PC-3 (cell line): ENCODE measurements around the gene C7orf33. TPM values are rescaled to one million over a fixed set of nuclear protein-coding genes. Genes with fewer than 3 reads are reported as not detected.

Source experiments
- ATAC-seq: fragments of 200-7000 bp; cut with Tn5 transposase; 2 replicates; pipeline ENCODE4 v1.9.1; 2020; ENCODE audit warnings: mild to moderate bottlenecking, moderate library complexity
- BruUV-seq: library from RNA; stranded (reverse); fragments of 400-500 nt; replicated peaks from 2 replicates; lab custom pipeline; 2021; lab: Mats Ljungman, UMichigan
- CTCF ChIA-PET: fragments of 300-600 bp; sonication (Branson Sonifier 250); formaldehyde crosslinking; loops from one replicate; lab custom pipeline; 2022; ENCODE audit warnings: antibody characterized with exemption; lab: Charles Lee
- POLR2A ChIA-PET: fragments of 300-600 bp; sonication (Branson Sonifier 250); formaldehyde crosslinking; loops from one replicate; lab custom pipeline; 2022; ENCODE audit warnings: antibody characterized with exemption; ENCODE audit not compliant: unreplicated experiment; lab: Charles Lee
- DNase-seq: peaks from one replicate; pipeline ENCODE4 v3.0.0-alpha.2; 2015
- H2AFZ ChIP-seq: fragments of 300-600 bp; sonication (generic); 2 replicates; pipeline ENCODE4 v1.6.0; 2016; ENCODE audit warnings: antibody characterized with exemption, low read length
- H3F3A ChIP-seq: fragments of 300-600 bp; sonication (generic); one replicate; pipeline ENCODE4 v1.6.0; 2017; ENCODE audit warnings: antibody characterized with exemption, low read length, control low read depth, mild to moderate bottlenecking; ENCODE audit not compliant: unreplicated experiment
- H3K27ac ChIP-seq: fragments of 300-600 bp; sonication (generic); 2 replicates; pipeline ENCODE4 v1.5.1; 2016; ENCODE audit warnings: mild to moderate bottlenecking, low read length
- H3K27me3 ChIP-seq: fragments of 300-600 bp; sonication (generic); 2 replicates; pipeline ENCODE4 v1.6.1; 2016; ENCODE audit warnings: low read length, mixed read lengths
- H3K36me3 ChIP-seq: fragments of 300-600 bp; sonication (generic); 2 replicates; pipeline ENCODE4 v1.6.1; 2016; ENCODE audit warnings: low read depth, mixed run types, low read length, mixed read lengths
- H3K4me1 ChIP-seq: fragments of 300-600 bp; sonication (generic); 2 replicates; pipeline ENCODE4 v1.5.1; 2016; ENCODE audit warnings: low read length; ENCODE audit not compliant: insufficient read depth
- H3K4me2 ChIP-seq: fragments of 300-600 bp; sonication (generic); 2 replicates; pipeline ENCODE4 v1.6.0; 2016; ENCODE audit warnings: low read length
- H3K4me3 ChIP-seq: fragments of 300-600 bp; sonication (generic); 2 replicates; pipeline ENCODE4 v1.5.1; 2016; ENCODE audit warnings: mild to moderate bottlenecking, low read length, mixed read lengths
- H3K79me2 ChIP-seq: fragments of 300-600 bp; sonication (generic); 2 replicates; pipeline ENCODE4 v1.6.1; 2017; ENCODE audit warnings: low read length, mixed read lengths
- H3K9ac ChIP-seq: fragments of 300-600 bp; sonication (generic); 2 replicates; pipeline ENCODE4 v1.6.0; 2016; ENCODE audit warnings: mild to moderate bottlenecking, low read length
- H3K9me2 ChIP-seq: fragments of 300-600 bp; sonication (generic); replicated peaks from 2 replicates; pipeline ENCODE4 v1.6.1; 2016; ENCODE audit warnings: mixed run types, low read length, mixed read lengths
- H3K9me3 ChIP-seq: fragments of 300-600 bp; sonication (generic); 2 replicates; pipeline ENCODE4 v1.6.1; 2016; ENCODE audit warnings: low read length, mixed read lengths
- H4K20me1 ChIP-seq: fragments of 300-600 bp; sonication (generic); 2 replicates; pipeline ENCODE4 v1.6.1; 2016; ENCODE audit warnings: low read length, mixed read lengths
- EZH2 ChIP-seq: fragments of 300-600 bp; sonication (generic); IDR thresholded peaks from one replicate; pipeline ENCODE4 v1.6.1; 2017; ENCODE audit warnings: antibody characterized with exemption, mild to moderate bottlenecking, low read length; ENCODE audit not compliant: unreplicated experiment
- EZH2phosphoT487 ChIP-seq: fragments of 300-600 bp; sonication (generic); IDR thresholded peaks from 2 replicates; pipeline ENCODE4 v1.6.1; 2018; ENCODE audit warnings: mild to moderate bottlenecking, antibody characterized with exemption, low read length, borderline replicate concordance
- intact Hi-C: fragments of 100-400 bp; cut with micrococcal nuclease; formaldehyde crosslinking; loops from 2 replicates; pipeline ENCODE4 v1.9.0; 2023
- total RNA-seq: library from RNA; depleted of rRNA; stranded (reverse); fragments of >200 nt; gene quantifications from 2 replicates; pipeline ENCODE4 v1.2.3, GENCODE V29; 2014
- TF ChIP-seq, protein P1 (sequence below): fragments of 300-600 bp; sonication (generic); conservative IDR thresholded peaks from 2 replicates; pipeline ENCODE4 v1.5.1; 2017; ENCODE audit warnings: antibody characterized with exemption, low read depth, mild to moderate bottlenecking, low read length

C7orf33 gene
- total RNA-seq, 1 experiment from 2014 or later = not detected

DNA sequence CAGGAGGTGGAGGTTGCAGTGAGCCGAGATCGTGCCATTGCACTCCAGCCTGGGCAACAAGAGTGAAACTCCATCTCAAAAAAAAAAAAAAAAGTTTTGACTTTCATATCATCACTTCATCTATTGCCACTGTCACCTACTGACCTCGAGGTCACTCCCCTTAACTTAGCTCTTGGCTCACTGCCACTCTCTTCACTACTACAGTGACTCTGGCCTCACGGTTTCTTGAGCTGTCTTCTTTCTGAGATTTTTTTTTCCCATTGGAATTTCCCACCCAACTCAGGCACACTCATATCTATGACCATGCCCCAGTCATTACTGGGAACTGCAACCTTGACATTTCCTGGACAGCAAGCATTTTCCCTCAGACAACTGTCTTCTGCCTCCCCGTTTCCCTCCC lies 42.6 kb upstream of the C7orf33 start:
- Histone ChIP-seq H3K9me2 (no peaks in the 10 kb centered on the region), H3K4me3 (no peak overlapping the region), H3F3A (no peaks in the 10 kb centered on the region), H4K20me1 (no peaks in the 10 kb centered on the region), H3K27ac (no peak overlapping the region), H3K27me3 (peaks cover 14% of the 10 kb centered on the region), H2AFZ (no peak overlapping the region), H3K9ac (no peak overlapping the region), H3K79me2 (no peaks in the 10 kb centered on the region), H3K36me3 (no peaks in the 10 kb centered on the region), H3K4me1 (no peaks in the 10 kb centered on the region), H3K9me3 (no peaks in the 10 kb centered on the region), H3K4me2 (no peak overlapping the region)
- no peak for ATAC-seq
- ChIA-PET POLR2A (no interaction called here), CTCF (no interaction called here)
- intact Hi-C loops = no loop called here
- no peak for DNase-seq
- no TSS peak for BruUV-seq
- TF ChIP-seq EZH2phosphoT487 = no peak
- TF ChIP-seq, protein P1, sequence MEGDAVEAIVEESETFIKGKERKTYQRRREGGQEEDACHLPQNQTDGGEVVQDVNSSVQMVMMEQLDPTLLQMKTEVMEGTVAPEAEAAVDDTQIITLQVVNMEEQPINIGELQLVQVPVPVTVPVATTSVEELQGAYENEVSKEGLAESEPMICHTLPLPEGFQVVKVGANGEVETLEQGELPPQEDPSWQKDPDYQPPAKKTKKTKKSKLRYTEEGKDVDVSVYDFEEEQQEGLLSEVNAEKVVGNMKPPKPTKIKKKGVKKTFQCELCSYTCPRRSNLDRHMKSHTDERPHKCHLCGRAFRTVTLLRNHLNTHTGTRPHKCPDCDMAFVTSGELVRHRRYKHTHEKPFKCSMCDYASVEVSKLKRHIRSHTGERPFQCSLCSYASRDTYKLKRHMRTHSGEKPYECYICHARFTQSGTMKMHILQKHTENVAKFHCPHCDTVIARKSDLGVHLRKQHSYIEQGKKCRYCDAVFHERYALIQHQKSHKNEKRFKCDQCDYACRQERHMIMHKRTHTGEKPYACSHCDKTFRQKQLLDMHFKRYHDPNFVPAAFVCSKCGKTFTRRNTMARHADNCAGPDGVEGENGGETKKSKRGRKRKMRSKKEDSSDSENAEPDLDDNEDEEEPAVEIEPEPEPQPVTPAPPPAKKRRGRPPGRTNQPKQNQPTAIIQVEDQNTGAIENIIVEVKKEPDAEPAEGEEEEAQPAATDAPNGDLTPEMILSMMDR = no peak
- no peak for TF ChIP-seq EZH2

DNA sequence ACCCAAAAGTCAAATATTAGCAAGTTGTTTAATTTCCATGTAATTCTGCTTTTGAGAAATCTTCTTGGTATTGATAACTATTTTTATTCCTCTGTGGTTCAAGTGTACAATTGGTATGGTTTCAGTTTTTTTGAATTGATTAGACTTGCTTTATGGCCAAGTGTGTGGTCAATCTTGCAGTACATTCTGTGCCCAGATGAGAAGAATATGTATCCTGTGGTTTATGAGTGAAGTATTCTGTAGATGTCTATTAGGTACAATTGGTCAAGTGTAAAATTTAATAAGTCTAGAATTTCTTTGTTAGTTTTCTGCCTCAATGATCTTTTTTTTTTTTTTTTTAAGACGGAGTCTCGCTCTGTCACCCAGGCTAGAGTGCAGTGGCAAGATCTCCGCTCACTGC lies 36.6 kb upstream of the C7orf33 start:
- Histone ChIP-seq H3K79me2 (no peaks in the 10 kb centered on the region), H3K9me2 (no peaks in the 10 kb centered on the region), H2AFZ (no peak overlapping the region), H3K27me3 (peaks cover 29% of the 10 kb centered on the region), H3F3A (no peaks in the 10 kb centered on the region), H4K20me1 (no peaks in the 10 kb centered on the region), H3K36me3 (no peaks in the 10 kb centered on the region), H3K9me3 (no peaks in the 10 kb centered on the region), H3K9ac (no peak overlapping the region), H3K4me3 (no peak overlapping the region), H3K4me2 (no peak overlapping the region), H3K4me1 (no peaks in the 10 kb centered on the region), H3K27ac (no peak overlapping the region)
- ChIA-PET CTCF (interaction anchor here (0.6 kb wide), 1 partner anchor 356 kb away, joined by 3 read pairs; no protein-coding TSS in a partner anchor), POLR2A (no interaction called here)
- ATAC-seq (no peak), DNase-seq (no peak)
- TF ChIP-seq EZH2 (no peak), EZH2phosphoT487 (no peak)
- TF ChIP-seq, protein P1 = no peak
- no TSS peak for BruUV-seq
- intact Hi-C loops = no loop called here

GRCh38 chr7:148556892-148557291 lies 33.7 kb upstream of the C7orf33 start:
- Histone ChIP-seq H3K4me2 (peak overlapping the region; percentile 8; the same call in 1 of the 2 replicates), H3F3A (no peaks in the 10 kb centered on the region), H3K36me3 (no peaks in the 10 kb centered on the region), H4K20me1 (no peaks in the 10 kb centered on the region), H3K79me2 (no peaks in the 10 kb centered on the region), H3K4me3 (no peak overlapping the region), H3K27ac (no peak overlapping the region), H3K9me2 (no peaks in the 10 kb centered on the region), H3K4me1 (no peaks in the 10 kb centered on the region), H2AFZ (peak overlapping the region; percentile 28), H3K9ac (no peak overlapping the region), H3K9me3 (no peaks in the 10 kb centered on the region), H3K27me3 (peaks cover 33% of the 10 kb centered on the region)
- no TSS peak for BruUV-seq
- ATAC-seq (peak; percentile 89), DNase-seq (peak; percentile 63)
- TF ChIP-seq, protein P1 = peak; percentile 31; the same call in 1 of the 2 replicates
- TF ChIP-seq EZH2phosphoT487 = no peak
- ChIA-PET POLR2A (interaction anchor here (0.6 kb wide), 1 partner anchor 13 kb away, joined by 3 read pairs; no protein-coding TSS in a partner anchor), CTCF (interaction anchor here (0.6 kb wide), 1 partner anchor 17 kb away, joined by 3 read pairs; no protein-coding TSS in a partner anchor)
- intact Hi-C loops = no loop called here
